GM18909 (cell line): Measurements from ENCODE around the gene NOTUM.
"Not testable (repeated sequence)": the region's sequence is repeated elsewhere in the genome, so short reads cannot be mapped to it uniquely, and the experiment has no call there.

Experiments used
- ATAC-seq: cut with Tn5 transposase; IDR thresholded peaks from one replicate; pipeline ENCODE4 v1.9.1; 2021; ENCODE audit warnings: mild to moderate bottlenecking; ENCODE audit not compliant: unreplicated experiment, poor library complexity

The NOTUM gene

DNA sequence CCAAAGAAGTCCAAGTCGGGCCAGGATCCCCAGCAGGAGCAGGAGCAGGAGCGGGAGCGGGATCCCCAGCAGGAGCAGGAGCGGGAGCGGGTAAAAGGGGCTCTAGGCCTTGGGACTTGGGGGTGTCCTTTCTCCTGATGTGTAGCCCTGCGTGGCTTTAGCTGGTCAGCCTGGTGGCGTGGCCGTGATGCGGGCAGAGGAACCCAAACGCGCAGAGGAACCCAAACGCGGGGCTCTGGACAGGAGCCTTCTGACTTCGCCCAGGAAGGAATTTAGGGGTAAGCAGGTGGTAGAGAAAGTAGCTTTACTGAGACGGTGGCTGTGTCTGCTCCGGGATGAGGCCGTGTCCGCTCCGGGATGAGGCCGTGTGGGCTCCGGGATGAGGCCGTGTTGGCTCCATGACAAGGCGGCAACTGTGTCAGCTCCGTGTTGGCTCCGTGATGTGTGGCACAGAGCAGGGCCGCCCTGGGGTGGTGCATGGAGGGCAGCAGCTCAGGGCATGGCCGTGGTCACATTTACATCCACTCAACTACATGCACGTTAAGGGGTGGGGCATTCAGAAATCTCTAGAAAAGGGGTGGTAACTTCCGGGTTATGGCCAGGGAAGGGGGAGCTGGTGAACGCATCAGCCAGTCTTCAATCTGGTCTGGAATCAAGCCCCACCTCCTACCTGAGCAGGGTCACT is 35.9 kb upstream of the NOTUM start:
- ATAC-seq = no peak

DNA sequence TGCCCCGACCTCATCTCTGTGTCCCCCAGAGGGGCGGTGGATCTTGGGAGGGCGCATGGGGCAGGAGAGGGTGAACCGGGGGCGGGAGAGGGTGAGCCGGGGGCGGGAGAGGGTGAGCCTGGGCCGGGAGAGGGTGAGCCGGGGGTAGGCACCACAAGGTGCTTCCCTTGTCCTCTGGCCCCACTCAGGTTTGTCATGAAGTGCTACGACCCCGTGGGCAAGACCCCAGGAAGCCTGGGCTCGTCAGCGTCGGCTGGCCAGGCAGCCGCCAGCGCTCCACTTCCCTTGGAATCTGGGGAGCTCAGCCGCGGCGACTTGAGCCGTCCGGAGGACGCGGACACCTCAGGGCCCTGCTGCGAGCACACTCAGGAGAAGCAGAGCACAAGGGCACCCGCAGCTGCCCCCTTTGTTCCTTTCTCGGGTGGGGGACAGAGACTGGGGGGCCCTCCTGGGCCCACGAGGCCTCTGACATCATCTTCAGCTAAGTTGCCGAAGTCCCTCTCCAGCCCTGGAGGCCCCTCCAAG is 35.3 kb upstream of the NOTUM start:
- no peak for ATAC-seq

DNA sequence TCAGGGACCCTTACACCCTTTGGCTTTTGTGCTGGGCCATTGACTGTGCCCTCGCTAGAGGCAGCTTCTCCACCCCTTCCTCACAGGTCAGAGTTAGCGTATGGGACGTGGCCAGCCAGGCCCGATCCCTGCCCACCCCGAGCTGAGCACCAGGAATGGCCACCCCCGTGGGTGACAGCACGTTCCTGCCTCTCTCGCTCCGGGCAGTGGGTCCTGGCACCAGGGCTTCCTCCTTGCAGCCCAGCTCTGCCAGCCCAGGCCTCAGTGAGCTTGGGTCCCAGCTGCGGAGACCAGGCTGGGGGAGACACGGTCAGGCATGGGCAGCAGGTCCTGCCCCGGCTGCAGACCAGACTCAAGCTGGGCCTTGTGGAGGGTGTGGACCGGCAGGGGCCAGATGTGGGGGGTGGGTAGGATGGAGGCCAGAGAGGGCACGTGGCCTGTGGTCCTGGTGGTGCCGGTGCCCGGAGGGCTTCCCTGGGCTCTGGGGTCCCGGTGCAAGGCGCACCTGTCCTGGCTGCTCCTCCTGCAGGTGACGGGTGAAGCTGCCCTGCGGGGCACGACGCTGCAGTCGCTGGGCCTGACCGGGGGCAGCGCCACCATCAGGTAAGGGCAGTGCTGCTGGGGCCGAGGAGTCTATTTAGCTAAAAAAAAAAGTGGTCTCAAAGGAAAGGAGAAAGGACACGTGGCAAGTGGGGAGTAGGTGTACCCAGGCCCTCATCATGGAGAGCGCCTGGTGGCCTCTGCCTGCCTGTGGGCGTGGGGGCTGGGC is 34.7 kb upstream of the NOTUM start:
- no peak for ATAC-seq

DNA sequence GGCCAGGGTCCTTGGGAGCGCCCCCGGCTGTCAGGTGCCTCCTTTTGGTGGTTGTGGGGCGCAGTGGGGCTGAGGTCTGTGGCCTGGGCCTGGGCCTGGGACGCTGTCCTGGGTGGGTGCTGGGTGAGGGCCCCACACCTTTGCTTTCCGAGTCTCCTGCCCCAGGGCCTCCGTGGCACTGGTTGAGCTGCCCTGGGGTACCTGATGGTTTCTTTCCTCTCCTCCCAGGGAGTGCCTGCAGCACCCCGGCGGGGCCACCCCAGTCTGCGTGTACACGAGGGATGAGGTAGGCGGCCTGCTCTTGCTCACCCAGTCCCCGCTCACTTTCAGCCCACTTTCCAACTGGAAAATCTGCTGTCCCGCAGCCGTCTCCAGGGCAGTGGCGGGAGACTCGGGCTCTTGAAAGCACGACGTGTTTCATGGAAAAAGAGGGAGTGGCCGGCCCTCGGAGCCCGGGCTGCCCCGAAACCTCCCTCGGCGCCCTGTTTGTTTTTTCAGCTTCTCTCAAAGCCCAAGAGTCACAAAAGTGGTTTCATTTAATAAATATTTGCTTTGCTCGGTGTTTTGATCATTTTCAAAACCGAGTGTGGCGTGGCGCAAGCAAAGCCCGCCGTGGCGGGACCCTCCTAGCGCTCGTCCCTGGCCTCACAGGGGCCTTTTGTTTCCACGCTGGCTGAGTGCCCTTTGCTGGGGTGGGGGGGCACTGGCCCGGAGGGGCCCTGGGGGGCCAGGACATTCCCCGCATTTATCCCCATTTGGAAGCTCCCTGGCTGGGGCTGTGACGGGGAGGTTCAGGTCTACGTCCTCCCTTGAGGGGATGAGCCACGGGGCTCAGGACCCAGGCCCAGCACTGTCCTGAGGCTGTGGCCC is 33.8 kb upstream of the NOTUM start:
- no peak for ATAC-seq

DNA sequence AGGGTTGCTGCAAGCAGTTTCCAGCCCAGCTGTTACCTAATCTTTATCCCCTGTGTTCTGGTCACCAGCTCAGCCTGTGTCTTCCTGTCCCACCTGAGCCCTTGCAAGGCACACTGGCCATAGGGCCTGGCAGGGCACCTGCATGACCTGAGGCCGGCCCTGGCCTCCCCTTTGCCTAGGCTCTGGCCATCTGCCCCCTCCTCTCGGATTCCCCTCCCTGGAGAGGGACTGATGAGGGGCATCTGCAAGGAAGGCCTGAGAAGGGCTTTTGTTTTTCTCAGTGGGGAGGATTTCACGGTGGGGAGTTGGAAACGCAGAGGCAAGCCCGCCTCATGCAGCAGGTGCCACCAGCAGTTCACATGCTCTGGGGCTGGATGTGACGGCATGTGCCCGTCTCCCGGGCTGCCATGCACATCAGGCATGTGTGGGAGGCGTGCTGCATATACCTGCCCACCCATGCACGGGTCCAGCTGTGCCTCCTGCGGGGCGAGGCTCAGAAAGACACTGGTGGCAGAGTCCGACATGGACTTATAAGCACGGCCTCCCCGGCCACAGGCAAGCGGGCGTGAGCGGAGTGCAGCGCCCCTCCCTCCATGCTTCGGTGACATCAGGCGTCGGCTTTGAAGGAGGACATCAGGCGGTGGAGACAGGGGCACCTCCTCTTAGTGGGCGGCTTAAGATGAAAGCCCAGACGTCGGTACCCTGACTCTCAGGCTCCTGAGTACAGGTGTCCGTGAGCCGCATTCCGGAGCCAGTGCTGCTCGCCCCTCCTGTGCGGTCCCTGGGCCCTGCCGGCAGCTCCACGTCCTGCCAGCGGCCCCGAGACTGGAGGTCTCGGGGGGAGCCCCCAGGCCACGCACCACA is 33.0 kb upstream of the NOTUM start:
- no peak for ATAC-seq

DNA sequence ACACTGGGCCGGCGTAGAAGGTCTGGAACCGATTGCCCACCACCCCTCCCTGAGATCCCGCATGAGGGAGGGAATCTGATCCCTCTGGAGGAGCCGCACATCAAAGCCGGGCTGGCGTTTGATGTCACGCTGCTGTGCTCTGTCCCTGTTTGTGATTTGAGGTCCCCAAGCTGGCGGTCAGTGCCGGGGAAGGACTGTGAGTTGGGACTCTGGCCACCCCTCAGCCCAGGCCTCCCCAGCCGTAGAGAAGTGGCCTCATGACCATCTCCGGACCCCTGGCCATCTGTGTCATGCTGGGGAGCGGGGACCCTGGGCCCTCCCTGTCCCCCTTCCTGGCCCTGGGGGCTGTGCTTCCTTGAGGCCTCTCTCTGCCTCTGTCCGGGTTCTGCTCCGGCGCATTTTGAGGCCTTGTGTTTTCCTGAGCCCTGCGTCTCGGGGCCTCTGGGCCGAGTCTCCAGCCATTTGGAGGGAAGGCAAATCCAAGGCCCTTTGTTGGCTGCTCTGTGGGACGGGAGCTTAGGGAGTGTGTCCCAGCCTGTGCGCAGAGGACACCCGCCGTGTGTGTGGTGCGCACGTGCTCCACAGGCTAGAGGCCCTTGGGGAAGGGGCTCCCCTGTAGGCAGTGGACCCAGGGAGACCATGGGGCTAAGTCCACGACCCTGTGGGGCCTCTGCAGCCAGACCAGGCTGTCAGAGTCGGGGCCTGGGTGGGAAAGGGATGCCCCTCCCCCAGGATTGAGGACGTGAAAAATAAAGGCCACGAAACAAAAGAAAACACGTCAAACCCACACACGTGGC is 31.5 kb upstream of the NOTUM start:
- ATAC-seq = no peak

DNA sequence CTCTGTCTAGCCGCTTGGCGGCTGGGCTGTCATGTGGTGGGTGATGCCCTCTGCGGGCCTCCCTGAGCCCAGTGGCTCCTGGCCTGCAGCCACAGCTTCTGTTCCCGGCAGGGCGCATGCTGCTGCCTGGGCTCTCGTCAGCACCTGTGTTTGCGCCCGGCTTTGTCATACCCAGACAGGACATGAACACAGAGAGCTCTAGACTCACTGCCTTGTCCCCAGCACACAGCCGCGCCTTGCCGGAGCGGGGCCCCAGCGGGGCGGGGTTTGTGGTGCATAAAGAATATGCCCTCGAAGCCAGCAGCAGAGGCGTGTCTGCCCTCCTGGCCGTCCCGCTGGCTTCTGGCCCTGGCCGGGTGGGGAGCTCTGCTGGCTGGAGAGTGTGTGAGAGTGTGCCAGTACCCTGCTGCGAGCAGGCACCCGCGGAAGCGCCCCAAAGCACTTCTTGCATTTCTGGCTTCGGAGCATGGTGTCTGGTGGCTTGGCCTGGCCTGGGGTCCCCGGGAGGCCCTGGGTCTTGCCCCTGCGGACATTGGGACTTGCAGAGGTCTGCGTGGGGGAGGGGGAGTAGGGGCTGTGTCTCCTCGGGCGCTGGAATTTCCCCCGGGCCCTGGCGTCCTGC is 30.8 kb upstream of the NOTUM start:
- no peak for ATAC-seq

DNA sequence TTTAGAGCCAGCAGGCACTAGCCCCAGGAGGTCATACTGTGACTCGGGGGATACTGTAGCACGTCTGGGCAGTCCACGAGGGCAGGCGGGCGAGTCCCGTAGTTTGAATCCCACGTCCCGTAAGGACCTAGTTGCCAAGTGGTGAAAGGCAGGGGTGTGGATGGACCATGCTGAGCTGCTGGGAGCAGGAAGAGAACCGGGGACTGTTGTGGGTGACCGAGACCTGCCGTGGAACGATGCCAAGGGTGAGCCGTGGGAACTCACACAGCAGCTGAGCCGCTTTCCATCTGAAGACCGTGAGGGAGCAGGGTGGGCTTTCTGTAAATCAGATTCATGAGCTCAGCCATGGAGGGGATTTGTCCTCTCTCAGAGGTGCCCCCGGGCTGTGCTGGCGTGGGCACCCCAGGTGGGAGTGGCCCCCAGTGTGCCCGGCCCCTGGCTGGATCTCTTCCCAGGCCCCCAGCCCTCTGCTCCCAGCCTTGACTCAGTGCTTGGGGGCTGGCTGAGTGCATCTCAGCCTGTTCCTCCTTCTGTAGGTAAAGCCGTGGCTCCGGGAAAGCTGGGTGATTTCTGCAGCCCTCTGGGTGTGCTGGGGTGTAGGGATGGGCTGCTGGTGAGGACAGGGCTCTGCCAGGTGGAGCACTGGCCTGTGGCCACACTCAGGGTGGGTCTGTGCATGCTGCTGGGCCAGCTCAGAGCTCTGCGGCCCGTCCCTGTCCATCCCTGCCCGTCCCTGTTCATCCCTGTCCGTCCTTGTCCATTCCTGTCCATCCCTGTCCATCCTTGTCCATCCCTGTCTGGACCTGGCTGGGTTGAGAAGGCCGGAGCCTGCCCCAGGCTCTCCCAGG is 30.1 kb upstream of the NOTUM start:
- ATAC-seq = no peak

DNA sequence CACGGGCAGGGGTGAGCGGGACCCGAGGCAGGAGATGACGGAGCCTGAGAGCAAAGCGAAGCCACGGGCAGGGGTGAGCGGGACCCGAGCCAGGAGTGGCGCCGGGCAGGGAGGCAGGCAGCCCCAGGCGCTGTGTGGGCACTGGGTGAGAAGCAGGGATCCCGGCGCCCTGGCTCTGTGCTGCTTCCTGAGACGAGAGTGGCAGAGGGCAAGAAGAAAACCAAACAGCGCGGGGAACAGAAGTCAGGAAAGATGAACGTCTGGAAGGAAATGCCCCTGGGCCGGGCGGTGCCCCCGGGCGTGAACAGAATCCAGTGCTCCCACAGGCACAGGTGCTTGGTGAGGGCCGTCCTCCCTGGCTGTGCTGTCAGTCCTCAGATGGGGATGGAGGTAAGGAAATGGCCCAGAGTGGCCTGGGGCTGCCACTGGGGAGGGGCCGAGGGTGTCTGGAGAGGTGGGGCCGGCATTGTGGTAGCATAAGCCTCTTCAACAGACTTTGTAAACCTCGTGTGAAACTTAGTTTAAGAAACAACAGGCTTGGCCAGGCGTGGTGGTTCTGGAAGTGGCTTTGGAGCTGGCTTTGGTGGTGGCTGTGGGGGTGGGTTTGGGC is 26.3 kb upstream of the NOTUM start:
- ATAC-seq = no peak

DNA sequence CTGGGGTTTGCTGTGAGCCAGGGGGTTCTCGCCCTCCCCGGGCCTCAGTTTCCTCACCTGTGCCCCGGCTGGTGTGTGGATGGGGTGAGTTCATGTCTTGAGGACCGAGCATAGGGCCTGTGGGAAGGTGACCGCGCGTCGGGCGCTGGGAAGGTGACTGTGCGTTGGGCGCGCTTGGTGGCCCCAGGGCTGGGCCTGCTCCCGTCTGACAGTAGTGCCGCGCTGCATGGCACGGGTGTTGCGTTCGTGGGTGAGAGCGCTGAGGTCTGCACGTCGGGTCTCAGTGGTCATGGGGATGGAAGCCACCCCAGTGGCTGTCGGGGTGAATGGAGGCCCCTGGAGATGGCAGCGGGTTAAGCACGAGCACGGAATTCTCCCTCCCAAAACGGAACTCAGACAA is 25.6 kb upstream of the NOTUM start:
- ATAC-seq = no peak

DNA sequence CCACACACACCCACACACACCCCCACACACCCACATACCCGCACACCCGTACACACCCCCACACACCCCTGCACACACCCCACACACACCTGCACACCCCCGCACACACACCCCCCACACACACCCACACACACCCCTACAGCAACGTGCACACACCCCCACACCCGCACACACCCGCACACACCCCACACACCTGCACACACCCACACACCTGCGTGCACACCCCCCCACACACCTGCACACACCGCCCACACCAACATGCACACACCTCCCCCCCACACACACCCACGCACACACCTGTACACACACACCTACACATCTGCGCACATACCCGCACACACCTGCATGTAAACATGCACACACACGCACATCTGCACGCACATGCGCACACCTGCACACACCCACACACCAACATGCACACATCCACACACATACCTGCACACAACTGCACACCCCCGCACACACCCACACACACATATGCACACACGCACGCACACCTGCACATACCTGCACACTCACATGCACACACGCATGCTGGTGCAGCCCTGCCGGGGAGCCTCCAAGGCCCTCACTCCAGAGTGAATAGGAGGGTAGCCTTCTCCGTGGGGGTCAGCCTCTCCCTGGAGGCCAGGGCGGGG is 23.9 kb upstream of the NOTUM start:
- no peak for ATAC-seq

DNA sequence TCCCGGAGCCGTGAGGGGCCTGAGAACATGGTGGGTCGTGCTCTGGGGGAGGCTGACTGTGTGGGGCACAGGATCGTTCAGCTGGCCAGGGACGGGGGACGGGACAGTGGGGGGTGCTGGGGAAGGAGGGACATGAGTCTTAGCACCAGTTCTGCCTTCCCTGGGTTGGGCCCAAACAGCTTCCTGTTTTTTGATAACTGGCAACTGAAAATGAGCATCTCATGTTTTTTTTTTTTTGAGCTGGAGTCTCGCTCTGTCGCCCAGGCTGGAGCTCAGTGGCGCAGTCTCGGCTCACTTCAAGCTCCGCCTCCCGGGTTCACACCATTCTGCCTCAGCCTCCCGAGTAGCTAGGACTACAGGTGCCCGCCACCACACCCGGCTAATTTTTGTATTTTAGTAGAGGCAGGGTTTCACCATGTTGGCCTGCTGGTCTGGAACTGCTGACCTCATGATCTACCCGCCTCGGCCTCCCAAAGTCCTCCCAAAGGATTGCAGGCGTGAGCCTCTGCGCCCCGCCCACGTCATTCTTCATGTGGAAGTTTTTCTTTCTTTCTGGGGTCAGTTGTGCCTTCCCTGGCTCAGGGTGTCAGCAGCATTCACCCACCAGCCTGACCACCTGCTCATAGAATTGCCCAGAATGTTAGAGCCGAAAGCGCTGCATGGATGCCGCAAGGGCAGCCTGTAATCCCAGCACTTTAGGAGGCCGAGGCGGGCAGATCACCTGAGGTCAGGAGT is 22.8 kb upstream of the NOTUM start:
- ATAC-seq = no peak

DNA sequence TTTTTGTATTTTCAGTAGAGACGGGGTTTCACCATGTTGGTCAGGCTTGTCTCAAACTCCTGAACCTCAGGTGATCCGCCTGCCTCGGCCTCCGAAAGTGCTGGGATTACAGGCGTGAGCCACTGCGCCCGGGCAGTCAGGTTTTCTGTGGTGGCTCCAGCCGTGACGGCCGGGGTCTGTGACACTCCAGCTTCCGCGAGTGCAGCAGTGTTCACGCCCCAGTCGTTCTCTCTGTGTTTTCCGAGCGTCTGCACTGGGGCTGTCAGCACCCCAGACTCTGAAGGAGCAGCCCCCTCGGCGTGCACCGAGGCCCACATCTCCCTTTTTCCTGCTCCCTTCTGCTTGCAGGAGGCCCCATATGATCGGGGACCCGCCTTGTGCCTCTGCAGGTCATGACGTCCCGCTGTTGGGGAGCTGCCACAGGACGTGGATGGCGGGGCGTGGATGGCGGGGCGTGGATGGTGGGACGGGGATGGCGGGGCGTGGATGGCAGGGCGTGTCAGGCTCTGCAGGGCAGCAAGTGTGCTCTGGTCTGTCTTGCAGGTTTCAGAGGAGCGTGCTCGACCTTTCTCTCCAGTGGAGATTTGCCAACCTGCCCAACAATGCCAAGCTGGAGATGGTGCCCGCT is 22.1 kb upstream of the NOTUM start:
- no peak for ATAC-seq

DNA sequence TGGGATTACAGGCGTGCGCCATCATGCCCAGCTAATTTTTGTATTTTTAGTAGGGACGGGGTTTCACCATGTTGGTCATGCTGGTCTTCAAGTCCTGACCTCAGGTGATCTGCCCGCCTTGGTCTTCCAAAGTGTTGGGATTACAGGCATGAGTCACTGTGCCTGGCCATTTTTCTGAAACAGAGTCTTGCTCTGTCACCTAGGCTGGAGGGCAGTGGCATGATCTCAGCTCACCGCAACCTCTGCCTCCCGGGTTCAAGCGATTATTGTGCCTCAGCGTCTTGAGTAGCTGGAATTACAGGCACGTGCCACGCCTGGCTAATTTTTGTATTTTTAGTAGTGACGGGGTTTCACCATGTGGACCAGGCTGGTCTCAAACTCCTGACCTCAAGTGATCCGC is 20.5 kb upstream of the NOTUM start:
- not testable (repeated sequence) for ATAC-seq

DNA sequence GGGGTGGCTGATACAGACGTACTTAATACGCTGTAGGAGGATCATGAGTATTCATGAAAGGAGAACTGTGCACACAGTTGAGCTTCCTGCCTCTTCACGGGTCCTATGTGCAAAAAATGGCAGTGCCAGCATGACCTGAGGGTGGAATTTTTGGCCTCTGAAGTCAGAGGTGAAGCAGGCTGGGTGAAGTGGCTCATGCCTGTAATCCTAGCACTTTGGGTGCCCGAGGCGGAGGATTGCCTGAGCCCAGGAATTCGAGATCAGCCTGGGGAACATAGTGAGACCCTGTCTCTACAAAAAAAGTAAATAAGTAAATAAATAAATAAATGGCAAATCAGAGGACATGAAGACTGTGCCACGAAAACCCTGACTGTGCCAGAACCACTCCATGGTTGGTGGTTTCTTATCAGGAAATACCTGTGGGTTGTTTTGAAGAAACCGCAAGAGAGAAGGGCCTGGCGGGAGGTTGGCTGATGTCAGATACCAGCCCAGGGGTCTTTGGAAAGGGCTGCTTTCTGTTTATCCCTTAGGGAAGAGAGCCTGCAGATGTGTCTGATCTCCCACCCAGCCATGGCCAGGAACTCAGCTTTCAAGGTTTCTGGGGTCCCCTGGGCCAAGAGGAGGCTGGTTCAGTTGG is 19.8 kb upstream of the NOTUM start:
- no peak for ATAC-seq
